Suprapubic skin (tissue), 4 donors: ENCODE results near the gene CTH. TPM values are rescaled to one million over a fixed set of nuclear protein-coding genes. Genes with fewer than 3 reads are reported as not detected.

ENCODE experiments used
- DNase-seq, 2 donors: peaks; one replicate each; pipeline ENCODE4 v3.0.0-alpha.2; 2019; ENCODE audit warnings: low spot score in 2 of 2
- H3K27ac ChIP-seq: fragments of 200-600 bp; sonication (generic); one replicate; pipeline ENCODE4 v1.5.1; 2019
- H3K27me3 ChIP-seq: fragments of 200-600 bp; sonication (generic); one replicate; pipeline ENCODE4 v1.5.1; 2019
- H3K36me3 ChIP-seq: fragments of 200-600 bp; sonication (generic); one replicate; pipeline ENCODE4 v1.5.1; 2019
- H3K4me1 ChIP-seq: fragments of 200-600 bp; sonication (generic); one replicate; pipeline ENCODE4 v1.5.1; 2019
- H3K4me3 ChIP-seq: fragments of 200-600 bp; sonication (generic); one replicate; pipeline ENCODE4 v1.5.1; 2019; ENCODE audit warnings: mild to moderate bottlenecking
- H3K9me3 ChIP-seq: fragments of 200-600 bp; sonication (generic); one replicate; pipeline ENCODE4 v1.5.1; 2019
- CTCF ChIP-seq, 2 donors: fragments of 200-600 bp in 1 of 2; fragments of 450-650 bp in 1 of 2; sonication (generic) in 1 of 2; IDR thresholded peaks; one replicate each; pipeline ENCODE4 v1.5.1; 2016 to 2019; ENCODE audit warnings: antibody characterized with exemption in 2 of 2, mild to moderate bottlenecking in 1 of 2, moderate library complexity in 1 of 2
- EP300 ChIP-seq: sonication (generic); formaldehyde crosslinking; IDR thresholded peaks from one replicate; pipeline ENCODE4 v1.6.1; 2017; ENCODE audit warnings: antibody characterized with exemption
- POLR2A ChIP-seq, 2 donors: fragments of 450-650 bp; IDR thresholded peaks; one replicate each; pipeline ENCODE4 v1.6.1; 2017; ENCODE audit warnings: antibody characterized with exemption in 2 of 2, mild to moderate bottlenecking in 2 of 2, moderate library complexity in 2 of 2
- POLR2AphosphoS5 ChIP-seq, 3 donors: sonication (generic); formaldehyde crosslinking; IDR thresholded peaks; one replicate each; pipeline ENCODE4 v1.6.1; 2017; ENCODE audit warnings: antibody characterized with exemption in 3 of 3
- WGBS: methylation state at CpG from one replicate; pipeline ENCODE4 v1.1.5; 2018; 5-methylcytosine and 5-hydroxymethylcytosine counted together
- total RNA-seq, 4 donors: library from RNA; depleted of rRNA; stranded (reverse); fragments of >200 nt; gene quantifications; one replicate each; pipeline ENCODE4 v1.1.0, GENCODE V29; 2016

CTH gene
- total RNA-seq, 4 donors from 2014 or later: 0.89 to 3.9 (median 2.2) TPM

DNA sequence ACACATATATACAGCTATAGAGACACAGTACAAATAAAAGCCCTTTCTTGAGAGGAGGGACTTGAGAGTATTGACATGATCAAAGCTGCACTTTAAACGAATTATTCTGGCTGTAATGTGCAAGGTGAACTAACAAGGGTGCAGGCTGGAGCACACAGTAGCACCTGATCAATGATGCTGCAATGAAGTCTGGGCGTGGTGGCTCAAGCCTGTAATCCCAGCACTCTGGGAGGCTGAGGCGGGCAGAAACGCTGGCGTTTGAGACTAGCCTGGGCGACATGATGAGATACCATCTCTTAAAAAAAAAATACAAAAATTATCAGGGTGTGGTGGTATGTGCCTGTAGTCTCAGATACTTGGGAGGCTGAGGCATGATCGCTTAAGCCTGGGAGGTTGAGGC is 14.1 kb upstream of the CTH start:
- H3K27me3 ChIP-seq: no peaks in the 10 kb centered on the region
- no peak overlapping the region for H3K27ac ChIP-seq
- no peaks in the 10 kb centered on the region for H3K9me3 ChIP-seq
- H3K4me1 ChIP-seq: no peaks in the 10 kb centered on the region
- DNase-seq: no peak
- TF ChIP-seq POLR2A (IDR thresholded peaks at IDR 0.05) (no peak), POLR2AphosphoS5 (IDR thresholded peaks at IDR 0.05) (no peak), EP300 (no peak), CTCF (IDR thresholded peaks at IDR 0.05) (no peak)
- H3K4me3 ChIP-seq: no peak overlapping the region
- WGBS: 66% methylated on average over 7 of the region's 7 CpGs
- no peaks in the 10 kb centered on the region for H3K36me3 ChIP-seq

DNA sequence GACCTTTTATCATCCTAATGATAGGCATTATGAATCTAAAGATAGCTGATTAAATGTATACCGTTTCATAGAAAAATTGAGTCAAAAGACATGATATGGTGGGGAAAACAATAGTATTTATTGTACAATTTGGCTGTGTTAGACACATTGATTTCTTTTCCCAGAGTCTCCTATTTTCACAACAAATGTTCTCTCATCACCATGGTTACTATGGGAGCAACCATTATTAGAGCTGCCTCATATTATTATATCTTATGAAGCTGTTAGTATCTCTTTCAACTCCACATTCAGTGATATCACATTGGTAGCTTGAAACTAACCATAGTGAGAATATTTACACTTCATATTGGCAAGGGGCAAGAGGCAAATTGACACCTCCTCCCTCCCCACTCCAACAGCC is 10.7 kb upstream of the CTH start:
- Histone ChIP-seq H3K27ac (no peak overlapping the region), H3K9me3 (no peaks in the 10 kb centered on the region), H3K27me3 (no peaks in the 10 kb centered on the region), H3K4me1 (no peaks in the 10 kb centered on the region), H3K36me3 (no peaks in the 10 kb centered on the region), H3K4me3 (no peak overlapping the region)
- no peak for TF ChIP-seq EP300
- 84% methylated on average over 1 of the region's 1 CpG for WGBS
- no peak for DNase-seq

GRCh38 chr1:70401974-70402373 is 9.1 kb upstream of the CTH start:
- Histone ChIP-seq H3K9me3 (no peaks in the 10 kb centered on the region), H3K27ac (no peak overlapping the region), H3K27me3 (no peaks in the 10 kb centered on the region), H3K36me3 (no peaks in the 10 kb centered on the region), H3K4me3 (no peak overlapping the region), H3K4me1 (no peaks in the 10 kb centered on the region)
- no peak for DNase-seq
- 95% methylated on average over 1 of the region's 1 CpG for WGBS
- no peak for TF ChIP-seq CTCF (IDR thresholded peaks at IDR 0.05)
- no peak for TF ChIP-seq POLR2A (IDR thresholded peaks at IDR 0.05)
- no peak for TF ChIP-seq POLR2AphosphoS5 (IDR thresholded peaks at IDR 0.05)
- no peak for TF ChIP-seq EP300

- H3K4me3 ChIP-seq: no peak overlapping the region
- H3K27ac ChIP-seq: no peak overlapping the region
- 85% methylated on average over 2 of the region's 2 CpGs for WGBS
- H3K27me3 ChIP-seq: no peaks in the 10 kb centered on the region
- no peaks in the 10 kb centered on the region for H3K4me1 ChIP-seq
- TF ChIP-seq POLR2AphosphoS5 (IDR thresholded peaks at IDR 0.05) (no peak), CTCF (IDR thresholded peaks at IDR 0.05) (no peak), POLR2A (IDR thresholded peaks at IDR 0.05) (no peak), EP300 (no peak)
- no peak for DNase-seq
- no peaks in the 10 kb centered on the region for H3K9me3 ChIP-seq
- no peaks in the 10 kb centered on the region for H3K36me3 ChIP-seq
Measured at GRCh38 chr1:70403759-70404158, 7.3 kb upstream of the CTH start.

GRCh38 chr1:70405780-70406416 is 5.2 kb upstream of the CTH start:
- H3K4me3 ChIP-seq: no peak overlapping the region
- no peak for DNase-seq
- peaks cover 6% of the 10 kb centered on the region for H3K4me1 ChIP-seq
- no peak for TF ChIP-seq CTCF (IDR thresholded peaks at IDR 0.05)
- no peak for TF ChIP-seq EP300
- no peak for TF ChIP-seq POLR2A (IDR thresholded peaks at IDR 0.05)
- TF ChIP-seq POLR2AphosphoS5 (IDR thresholded peaks at IDR 0.05): no peak
- no peaks in the 10 kb centered on the region for H3K9me3 ChIP-seq
- no peaks in the 10 kb centered on the region for H3K36me3 ChIP-seq
- no peaks in the 10 kb centered on the region for H3K27me3 ChIP-seq
- WGBS: 69% methylated on average over 12 of the region's 12 CpGs
- H3K27ac ChIP-seq: no peak overlapping the region

DNA sequence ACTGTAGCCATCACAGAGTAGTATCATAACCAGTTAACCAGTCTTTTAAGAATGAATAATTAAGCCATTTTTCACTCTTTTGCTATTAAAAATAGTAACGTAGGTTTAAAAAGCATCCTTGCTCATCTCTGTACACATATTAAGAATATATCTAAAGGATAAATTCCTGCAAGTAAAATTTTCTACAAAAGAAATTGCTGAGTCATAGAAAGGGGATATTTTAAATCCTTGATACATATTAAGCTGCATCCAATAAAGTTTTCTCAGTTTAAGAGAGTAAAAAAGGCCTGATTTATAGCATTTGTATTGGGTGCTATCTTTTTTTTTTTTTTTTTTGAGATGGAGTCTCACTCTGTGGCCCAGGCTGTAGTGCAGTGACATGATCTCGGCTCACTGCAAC is 1.9 kb upstream of the CTH start:
- 89% methylated on average over 2 of the region's 2 CpGs for WGBS
- H3K27me3 ChIP-seq: no peaks in the 10 kb centered on the region
- no peak overlapping the region for H3K27ac ChIP-seq
- H3K9me3 ChIP-seq: no peaks in the 10 kb centered on the region
- H3K36me3 ChIP-seq: no peaks in the 10 kb centered on the region
- no peak for TF ChIP-seq EP300
- no peak for TF ChIP-seq POLR2A (IDR thresholded peaks at IDR 0.05)
- TF ChIP-seq POLR2AphosphoS5 (IDR thresholded peaks at IDR 0.05): no peak
- TF ChIP-seq CTCF (IDR thresholded peaks at IDR 0.05): no peak
- H3K4me1 ChIP-seq: peaks cover 16% of the 10 kb centered on the region
- H3K4me3 ChIP-seq: no peak overlapping the region
- no peak for DNase-seq
